GM12875 (cell line): ENCODE results near the gene IRF1.

Source experiments
- H3K4me3 ChIP-seq: one replicate; pipeline ENCODE4 v1.5.1; 2011; ENCODE audit warnings: low read depth, low read length, control low read depth
- CTCF ChIP-seq: IDR thresholded peaks from 2 replicates; pipeline ENCODE4 v1.5.1; 2011; ENCODE audit warnings: low read depth, mild to moderate bottlenecking, control low read depth, inconsistent platforms, low read length, moderate library complexity, borderline replicate concordance; ENCODE audit not compliant: insufficient read depth

IRF1 gene, protein sequence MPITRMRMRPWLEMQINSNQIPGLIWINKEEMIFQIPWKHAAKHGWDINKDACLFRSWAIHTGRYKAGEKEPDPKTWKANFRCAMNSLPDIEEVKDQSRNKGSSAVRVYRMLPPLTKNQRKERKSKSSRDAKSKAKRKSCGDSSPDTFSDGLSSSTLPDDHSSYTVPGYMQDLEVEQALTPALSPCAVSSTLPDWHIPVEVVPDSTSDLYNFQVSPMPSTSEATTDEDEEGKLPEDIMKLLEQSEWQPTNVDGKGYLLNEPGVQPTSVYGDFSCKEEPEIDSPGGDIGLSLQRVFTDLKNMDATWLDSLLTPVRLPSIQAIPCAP

GRCh38 chr5:132490484-132491367 is at the start of gene IRF1:
TSS of gene IRF1 (minus strand) at chr5:132490773. CDS start at chr5:132489478, 1,295 bp downstream.
- H3K4me3 ChIP-seq = peak within 1 kb of the TSS; percentile 98

GRCh38 chr5:132540149-132540548 is 49.6 kb upstream of the IRF1 start:
- H3K4me3 ChIP-seq = no peak overlapping the region
- no peak for TF ChIP-seq CTCF

More at GRCh38 chr5:132490484-132491367, at the start of gene IRF1:
- TF ChIP-seq CTCF = no peak

DNA sequence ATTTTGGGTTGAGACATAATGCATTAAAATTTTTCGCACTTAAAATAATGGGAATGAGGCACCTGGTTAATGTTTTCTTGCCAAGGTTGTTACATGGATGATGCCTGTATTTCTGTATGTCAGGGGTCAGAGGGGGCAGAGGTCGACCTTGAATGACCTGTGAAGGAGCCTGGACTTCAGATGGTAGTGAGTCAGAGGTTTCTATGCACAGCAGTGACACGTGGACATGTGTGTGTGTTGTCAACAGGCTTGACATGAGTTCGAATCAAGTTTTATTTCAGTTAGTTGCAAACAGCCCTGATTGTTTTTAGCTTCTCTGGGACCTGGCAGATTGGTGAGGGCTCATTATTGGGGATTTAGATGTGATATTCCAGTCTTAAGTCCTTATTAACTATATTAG is 49.1 kb upstream of the IRF1 start:
- TF ChIP-seq CTCF = no peak
- no peak overlapping the region for H3K4me3 ChIP-seq

GRCh38 chr5:132530946-132531345 is 40.4 kb upstream of the IRF1 start:
- no peak for TF ChIP-seq CTCF
- H3K4me3 ChIP-seq = no peak overlapping the region

DNA sequence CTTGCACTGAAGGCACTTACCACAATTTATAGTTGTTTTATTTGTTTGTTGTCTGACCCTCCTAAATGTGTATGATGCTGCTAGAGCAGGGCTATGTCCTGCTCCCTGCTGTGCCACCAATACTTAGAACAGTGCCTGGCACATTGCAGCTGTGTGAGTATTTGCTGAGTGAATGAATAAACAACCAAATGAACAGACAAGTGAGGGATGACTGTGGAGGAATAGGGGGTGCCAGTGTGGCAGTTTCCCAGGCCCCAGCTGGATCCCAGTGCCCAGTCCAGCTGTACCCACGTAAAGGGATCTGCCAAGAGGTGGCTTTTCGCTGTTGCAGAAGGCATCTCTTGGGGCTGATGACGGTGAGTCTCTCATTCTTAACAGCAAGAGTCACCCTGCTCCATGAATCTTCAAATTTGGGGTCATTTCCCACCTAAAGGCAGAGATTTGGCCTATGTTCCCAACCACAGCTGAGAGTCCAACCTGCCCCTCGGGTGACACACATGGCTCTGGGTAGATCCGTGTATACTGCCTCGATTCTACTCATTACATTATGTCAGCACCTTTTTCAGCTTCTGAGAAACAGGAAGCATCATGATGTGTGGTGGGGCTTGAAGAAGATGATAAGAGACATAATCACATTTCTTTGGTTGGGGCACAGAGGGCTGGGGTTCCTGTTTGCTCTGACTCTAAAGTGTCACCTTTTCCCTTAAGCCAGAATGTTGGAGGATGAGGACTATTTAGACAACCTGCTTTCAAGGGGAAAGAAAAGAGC is 38.5 kb upstream of the IRF1 start:
- no peak overlapping the region for H3K4me3 ChIP-seq

GRCh38 chr5:132528021-132528420 is 37.4 kb upstream of the IRF1 start:
- no peak overlapping the region for H3K4me3 ChIP-seq
- TF ChIP-seq CTCF = no peak

More for the DNA sequence above, 38.5 kb upstream of the IRF1 start:
- no peak for TF ChIP-seq CTCF
